SW480 (cell line): ENCODE results near the gene RUNX3.
"Not testable (repeated sequence)": the region's sequence is repeated elsewhere in the genome, so short reads cannot be mapped to it uniquely, and the experiment has no call there.

Experiments used
- DNase-seq: peaks from one replicate; pipeline ENCODE4 v3.0.0-alpha.2; 2016; ENCODE audit warnings: low spot score

The RUNX3 gene

DNA sequence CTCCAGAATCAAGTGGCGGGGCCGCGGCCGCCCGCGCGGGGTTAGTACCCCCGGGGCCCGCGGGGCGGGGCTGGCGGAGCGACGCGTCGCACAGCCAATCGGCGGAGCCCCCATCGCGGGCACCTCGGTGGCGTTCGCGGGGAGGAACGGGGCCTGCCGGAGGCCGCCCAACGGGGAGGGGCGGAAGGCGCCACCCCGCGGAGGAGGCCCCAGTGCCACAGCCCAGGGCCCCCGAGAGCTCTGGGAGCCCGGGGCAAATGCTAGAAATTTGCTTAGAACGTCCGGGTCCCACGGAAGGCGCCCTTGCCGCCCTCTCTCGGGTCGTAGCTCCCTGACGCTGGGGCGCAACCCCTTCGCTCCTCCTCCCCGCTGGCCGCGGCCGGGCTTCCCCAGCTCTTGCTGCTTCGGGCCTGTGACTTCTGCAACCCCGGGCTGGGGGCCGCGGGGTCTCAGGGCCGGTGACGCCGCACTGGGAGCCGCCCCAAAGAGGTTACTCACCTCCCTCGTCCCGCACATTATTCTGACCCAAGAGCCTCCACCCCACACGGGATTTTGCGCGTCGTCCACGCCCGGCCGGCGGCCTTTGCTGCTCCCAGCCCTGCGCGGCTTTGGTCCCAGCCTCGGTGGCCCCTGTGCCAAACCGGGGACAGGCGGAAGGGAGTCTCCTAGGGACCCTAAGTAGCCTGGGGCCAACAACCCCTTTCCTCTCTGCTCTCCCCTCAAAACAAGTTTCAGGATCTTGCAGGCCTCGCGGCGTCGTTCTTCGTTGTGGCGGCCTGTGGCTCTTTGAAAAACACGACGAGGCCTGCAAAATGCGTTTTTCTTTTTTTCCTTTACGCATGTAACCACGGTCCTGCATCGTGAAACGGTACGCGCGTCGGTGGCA, at the start of gene RUNX3:
Gene RUNX3 (minus strand): TSS at position 17 of the 886 bp plus-strand sequence. CDS start 408 bp downstream, outside the sequence.
- DNase-seq = peak; percentile 82

DNA sequence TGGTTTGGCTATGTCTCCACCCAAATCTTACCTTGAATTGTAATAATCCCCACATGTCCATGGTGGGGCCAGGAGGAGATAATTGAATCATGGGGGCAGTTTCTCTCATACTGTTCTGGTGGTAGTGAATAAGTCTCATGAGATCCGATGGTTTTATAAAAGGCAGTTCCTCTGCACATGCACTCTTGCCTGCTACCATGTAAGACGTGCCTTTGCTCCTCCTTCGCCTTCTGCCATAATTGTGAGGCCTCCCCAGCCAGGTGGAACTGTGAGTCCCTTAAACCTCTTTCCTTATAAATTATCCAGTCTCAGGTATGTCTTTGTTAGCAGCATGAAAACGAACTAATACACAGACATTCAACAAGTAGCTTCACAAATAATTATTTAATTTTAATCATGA, 49.2 kb upstream of the RUNX3 start:
- DNase-seq = not testable (repeated sequence)

DNA sequence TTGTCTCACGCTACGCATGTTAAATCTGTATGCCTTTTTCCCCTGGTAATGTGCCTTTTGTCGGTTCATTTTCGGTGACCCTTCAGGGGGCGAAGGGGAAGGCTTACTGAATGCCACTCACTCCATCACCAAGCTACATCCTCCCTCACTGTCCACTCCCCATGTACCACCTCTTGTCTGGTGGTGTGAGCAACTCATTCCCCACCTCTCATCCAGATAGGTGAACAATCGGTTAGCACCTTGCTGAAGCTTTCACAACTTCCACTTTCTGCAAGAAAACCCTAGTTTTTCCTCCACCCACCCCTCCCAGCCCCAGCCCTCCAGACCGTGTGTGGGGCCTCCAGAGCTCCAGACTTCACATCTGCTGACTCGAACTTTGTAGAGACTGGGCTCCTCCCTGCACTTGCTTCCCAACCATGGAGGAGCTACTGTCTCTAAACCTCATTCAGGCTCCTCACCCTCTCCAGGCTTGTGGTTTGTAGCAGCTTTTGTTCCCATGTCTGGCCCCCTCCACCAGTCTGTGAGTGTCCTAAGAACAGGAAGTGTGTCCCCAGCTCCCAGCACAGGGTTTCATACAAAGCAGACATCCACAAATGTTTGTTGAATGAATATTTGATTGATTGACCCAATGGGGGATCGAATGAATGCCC, 48.4 kb upstream of the RUNX3 start:
- DNase-seq = no peak

DNA sequence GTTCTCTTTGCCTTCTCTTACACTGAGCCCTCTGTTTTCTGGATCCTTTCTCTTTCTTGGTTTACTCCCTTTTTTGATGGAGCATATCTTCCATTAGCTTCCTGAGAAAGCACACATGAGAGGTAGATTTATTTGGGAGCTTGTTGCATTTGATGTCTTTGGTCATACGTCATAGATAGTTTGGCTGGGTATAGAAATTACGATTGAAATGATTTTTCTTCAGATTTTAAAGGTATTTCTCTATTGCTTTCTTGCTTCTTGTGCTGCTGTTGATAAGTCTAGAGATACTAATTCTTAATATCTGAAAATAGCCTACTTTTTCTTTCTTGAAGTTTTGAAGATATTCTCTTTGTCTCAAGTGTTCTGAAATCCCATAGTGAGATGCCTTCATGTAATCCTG, 45.3 kb upstream of the RUNX3 start:
- DNase-seq = no peak

DNA sequence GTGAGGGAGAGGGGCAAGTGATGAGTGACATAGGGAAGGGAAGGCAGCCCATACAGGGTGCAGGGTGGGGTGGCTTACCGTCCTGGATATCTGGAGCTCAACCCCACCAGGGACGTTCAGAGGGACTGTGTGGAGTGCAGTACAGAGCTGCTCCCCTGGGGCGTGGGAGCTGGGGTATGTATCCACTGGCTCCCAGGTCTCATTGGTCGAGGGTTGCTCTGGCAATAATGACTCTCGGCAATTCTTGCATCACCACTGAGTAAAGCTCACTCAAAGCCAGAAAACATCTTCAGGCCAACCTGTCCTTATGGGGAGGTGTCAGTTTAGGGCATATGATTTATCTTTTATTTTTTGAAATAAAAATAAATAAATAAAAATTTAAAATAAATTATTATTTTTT, 43.2 kb upstream of the RUNX3 start:
- no peak for DNase-seq

DNA sequence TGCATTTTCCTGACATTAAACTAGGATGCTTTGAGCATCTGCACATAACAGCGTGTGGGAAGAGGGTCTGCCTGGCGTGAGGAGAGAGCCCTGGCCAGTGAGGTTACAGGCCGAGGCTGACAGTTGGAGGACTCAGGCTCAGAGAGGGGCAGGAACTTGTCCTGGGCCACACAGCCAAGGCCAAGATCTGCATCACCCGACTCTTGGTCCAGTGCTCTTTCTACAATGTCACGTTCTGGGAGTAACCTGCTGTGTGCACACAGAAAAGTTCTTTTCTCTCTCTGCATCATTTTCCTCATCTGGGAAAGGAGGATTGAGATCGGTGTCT, 42.8 kb upstream of the RUNX3 start:
- no peak for DNase-seq

DNA sequence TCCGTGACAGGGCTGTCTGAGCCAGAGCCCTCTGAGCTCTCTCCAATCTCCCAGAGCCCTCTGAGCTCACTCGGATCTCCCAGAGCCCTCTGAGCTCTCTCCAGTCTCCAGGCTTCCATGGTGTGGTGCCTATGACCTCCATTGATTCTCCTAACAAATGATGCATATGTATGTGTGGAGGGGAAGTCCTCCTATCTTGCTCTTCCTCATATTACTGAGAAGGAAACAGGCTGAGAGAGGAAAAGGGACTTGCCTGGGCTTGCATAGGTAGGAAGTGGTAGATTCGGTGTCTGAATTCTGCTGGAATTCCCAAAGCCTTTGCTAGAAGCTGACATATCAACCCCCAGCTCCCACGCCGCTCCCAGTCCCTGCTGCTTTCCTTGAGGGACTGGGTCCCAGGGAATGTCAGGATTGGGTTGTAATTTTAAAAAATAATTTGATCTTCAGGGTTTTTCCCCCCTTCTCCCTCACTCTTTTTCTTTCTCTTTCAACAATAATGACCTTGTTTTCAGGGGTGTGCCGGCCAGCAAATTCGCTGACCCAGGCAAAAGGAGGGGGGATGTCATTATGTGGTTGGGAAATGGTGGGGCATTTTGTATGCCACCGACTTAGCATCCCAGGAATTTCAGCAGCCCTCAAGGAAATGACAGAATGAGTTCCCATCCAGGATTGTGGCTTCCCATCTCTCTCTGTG, 42.3 kb upstream of the RUNX3 start:
- DNase-seq = peak; percentile 34

DNA sequence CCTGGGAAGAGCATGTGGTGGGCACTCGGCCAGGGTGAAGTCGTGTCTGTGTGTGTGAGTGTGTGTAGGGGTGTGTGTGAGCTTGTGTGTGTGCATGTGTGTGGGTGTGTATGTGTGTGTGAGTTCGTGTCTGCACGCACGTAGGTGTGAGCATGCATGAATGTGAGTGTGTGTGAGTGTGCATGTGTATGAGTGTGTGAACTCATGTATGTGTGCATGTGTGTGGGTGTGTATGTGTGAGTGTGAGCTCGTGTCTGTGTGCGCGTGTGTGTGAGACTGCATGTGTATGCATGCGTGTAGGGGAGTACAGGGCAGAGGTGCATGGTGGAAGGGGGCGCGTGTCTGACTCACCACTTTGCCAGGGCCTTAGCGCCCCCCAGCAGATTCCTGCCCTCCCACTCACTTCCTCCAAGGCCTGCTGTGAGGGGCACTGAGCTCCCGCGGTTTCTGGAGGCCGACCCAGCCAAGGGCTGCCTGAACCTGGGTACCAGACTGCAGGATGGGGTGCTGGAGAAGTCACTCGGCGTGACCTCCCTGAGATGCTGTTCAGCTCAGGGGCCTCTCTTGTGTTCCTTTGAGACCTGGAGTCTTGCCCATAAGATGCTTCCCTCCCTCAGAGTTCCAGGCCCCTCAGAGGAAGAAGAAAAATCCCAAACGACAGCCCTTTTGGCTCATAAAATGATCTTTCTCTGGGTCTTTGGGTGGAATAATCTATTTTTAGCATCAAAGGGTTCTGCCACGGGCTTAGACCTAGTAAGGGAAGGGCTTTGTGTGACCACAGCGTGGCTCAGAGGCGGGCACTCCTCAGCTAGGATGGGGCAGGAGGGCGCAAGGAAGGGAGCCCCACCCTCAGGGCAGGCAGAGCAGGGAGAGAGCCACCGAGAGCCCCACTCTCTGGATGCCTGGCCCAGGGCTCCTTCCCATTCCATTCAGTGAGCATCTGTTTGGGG, 41.1 kb upstream of the RUNX3 start:
- DNase-seq = peak; percentile 34

DNA sequence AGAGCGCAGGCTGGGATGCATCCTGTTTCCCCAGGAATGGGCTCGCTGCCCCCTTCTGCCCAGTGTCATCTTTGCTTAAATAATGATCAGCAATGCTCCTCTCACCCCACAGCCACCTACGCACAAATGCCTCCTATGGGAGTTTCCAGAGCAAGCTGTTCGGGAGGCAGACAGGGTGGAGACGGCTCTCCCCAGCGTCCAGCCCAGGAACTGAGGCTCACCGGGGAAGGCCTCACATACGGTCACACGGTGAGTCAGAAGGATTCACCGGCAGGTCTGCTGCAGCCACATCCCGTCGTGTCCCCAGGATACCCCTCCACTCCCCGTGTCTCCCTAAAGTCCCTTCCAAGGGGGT, 40.3 kb upstream of the RUNX3 start:
- DNase-seq = peak; percentile 82

DNA sequence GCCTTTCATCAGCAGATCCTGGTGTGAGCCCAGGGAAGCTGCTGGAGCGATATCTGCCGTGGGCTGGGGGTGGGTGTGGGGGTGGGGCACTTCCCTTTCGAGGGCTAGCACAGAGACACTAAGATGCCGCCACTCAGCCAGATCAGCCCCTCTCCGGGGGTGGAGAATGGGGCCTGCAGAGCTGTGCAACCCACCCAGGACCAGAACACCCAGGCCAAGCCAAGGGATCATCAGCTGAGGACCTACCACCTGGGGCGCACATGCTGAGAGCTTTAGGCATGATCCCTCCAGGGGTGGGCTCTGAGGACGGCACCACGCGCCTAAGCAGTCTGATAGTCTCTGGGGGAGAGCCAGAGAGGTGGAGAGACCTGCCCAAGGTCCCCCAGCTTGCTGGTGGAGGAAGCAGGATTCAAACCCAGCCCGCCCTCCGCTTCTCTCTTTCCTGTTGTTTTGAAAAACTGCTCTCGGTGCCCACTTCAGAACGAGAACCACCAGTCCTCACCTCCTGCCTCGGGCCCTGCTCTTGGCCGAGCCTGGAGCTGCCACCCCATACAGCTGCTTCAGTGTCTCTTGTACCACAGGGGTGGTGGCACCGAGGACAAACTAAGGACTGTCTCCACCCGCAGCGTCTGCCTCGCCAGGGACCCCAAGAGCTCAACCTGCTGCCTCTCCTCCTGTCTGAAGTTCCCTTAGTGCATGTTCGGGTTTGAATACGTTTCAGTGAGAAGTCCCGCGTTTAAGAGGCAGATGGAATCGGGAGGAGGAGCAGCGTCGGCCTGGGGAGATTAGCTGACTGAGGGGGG, 39.7 kb upstream of the RUNX3 start:
- no peak for DNase-seq

DNA sequence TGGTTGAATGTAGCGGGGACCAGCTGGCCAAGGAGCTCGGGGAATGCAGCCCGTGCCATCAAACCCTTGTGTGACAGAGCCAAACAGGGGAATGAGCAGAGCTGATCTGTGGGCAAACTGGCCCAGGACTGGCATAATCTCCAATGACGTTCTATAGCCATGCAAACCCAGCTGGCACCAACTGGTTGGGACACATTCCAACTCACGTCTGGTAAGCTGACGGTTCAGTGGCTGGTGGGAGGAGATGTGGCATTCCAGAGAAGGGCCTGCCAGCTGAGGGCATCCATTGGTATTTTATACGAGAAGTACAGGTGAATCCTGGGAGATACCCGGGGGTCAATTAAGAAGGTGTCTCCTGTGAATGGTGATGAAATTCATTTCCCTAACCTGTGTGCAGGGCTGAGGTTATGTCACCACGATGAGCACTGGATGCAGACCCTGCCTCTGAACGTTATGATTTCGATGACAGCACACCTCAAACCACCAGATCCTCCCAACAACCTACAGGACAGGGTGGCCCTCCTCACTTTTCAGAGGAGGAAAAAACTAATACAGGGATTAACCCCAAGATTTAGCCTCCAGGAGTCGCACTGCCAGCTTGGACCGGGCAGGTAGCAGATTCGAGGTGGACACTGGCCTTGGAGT, 39.0 kb upstream of the RUNX3 start:
- peak; percentile 78 for DNase-seq

DNA sequence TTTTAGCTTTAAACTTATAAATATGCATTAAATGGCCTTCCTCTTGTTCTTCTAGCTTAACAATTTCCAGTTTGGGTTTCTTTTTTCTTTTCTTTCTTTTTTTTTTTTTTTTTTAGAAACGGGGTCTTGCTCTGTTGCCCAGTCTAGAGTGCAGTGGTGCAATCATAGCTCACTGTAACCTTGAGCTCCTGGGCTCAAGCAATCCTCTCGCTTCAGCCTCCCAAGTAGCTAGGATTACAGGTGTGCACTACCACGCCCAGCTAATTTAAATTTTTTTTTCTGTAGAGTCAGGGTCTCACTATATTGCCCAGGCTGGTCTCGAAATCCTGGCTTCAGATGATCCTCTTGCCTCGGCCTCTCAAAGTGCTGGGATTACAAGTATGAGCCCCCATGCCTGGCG, 37.9 kb upstream of the RUNX3 start:
- DNase-seq = no peak

DNA sequence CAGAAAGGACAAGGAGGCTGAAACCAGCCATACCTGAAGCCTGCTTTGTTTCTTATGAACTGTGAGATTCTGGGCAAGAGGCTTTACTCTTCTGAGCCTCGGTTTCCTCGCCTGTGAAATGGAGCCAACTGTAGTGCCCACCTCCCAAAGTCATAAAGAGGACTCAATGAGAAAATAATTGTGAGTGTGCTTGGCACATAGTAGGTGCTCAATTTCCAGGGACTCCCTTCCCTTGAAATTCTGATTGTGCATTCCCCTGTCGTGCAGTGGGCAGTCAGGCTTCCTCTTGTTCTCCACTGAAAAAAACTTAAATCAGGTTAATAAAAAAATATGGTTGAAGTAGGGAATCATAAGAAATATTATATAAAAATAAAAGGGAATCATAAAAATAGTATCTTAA, 37.5 kb upstream of the RUNX3 start:
- no peak for DNase-seq

DNA sequence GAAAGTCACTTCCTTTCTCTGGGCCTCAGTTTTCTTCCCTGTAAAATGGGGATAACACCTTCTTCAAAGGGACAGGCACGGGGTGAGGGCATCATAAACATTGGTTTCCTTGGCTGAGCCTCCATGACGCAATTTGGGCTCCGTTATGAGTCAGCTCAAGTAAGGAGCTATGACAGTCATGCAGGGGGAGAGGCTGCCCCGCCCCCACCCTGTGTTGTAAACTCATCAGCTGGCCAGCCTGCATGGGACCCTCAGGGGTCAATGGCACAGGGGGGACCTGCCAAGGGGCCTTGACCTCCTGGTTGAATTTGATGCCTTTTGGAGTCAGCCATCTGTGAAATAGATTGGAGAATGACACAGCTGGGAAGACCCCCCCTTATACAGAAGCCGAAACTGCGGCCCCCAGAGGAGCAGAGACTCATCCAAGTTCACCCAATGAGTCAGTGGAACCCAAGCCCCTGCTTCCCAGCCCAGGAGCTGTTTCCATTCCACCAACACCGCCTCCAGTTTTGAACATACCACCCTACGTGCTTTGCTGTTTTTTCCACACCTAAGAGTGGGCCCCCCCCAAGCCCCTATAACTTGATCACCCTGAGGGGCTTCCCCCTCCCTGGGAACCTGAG, 36.8 kb upstream of the RUNX3 start:
- DNase-seq = peak; percentile 59

DNA sequence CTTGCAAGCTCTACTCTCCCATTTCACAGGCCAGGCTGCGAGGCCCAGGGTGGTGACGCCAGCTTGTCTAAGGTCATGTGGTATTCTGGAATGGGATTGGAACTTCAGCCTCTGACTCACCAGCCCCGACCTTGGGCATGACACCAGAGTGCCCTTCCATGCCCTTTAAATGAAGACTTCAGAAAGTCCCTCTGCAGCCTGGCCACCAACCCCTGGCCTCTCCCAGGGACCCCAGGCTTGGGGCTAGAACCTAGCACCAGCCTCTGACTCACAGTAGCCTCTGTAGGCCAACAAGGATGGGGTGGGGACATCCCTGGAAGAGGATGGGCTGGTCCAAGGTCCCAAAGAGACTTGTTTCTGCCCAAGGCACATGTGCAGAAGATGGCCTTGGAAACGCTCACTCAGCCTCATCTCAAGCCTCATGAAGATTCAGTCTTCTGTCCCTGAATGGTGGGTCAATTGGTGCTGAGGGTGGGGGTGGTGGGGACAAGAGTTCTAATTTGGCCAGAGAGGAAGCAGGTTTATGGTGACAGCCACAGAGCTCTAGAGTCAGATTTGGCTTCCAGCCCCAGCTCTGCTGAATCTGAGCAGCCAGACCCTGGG, 36.1 kb upstream of the RUNX3 start:
- DNase-seq = no peak

DNA sequence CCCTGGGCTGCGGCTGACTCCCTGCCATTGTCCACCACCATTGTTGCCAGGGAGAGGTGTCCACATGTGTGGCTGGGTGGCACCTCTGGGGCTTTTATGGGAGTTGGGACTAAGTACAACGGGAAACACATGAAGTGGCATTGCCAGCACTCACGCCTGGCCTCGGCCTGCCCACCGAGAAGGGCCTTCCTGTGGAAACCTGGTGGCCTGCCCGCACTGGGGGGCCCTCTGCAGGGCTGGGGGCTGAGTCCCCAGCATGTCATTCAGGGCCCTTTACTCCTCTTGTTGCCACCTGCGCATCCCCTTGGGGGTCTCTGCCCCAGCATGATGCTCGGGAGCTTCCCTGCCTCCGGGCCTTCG, 35.5 kb upstream of the RUNX3 start:
- DNase-seq = no peak

DNA sequence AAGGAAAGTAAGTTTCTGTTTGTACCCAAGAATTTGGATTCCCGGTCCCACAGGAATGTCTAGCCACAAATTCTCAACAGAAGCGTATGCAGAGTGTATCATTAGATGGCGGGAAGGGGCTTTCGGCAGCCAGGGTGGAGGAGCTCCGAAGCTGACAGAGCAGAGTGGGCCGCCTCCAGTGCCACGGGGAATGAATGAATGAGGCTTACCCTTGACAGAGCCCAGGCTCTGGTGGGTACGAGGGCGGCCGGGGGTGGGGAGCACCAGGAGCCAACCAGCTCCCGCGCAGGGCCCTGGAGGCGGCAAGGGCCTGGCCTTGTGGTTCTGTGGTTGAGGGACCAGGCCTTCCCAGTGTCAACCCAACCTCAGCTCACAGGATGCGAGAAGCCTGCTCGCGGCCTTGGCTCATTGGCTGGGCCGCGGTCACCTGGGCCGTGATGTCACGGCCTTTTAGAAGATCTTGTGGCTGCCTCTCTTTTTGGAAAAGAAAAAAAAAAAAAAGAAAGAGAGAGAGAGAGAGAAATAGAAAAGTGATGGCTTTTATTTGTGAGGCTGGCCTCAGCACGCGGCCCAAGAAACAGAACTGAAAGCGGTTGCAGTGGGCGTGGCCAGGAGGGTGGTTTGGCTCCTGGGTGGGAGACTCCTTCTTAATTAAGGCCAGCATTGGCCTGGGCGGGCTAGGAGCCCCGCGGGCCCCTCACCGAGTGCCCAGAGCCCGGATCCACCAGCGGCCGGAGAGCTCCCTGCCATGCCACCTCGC, 34.9 kb upstream of the RUNX3 start:
- DNase-seq = peak; percentile 58

DNA sequence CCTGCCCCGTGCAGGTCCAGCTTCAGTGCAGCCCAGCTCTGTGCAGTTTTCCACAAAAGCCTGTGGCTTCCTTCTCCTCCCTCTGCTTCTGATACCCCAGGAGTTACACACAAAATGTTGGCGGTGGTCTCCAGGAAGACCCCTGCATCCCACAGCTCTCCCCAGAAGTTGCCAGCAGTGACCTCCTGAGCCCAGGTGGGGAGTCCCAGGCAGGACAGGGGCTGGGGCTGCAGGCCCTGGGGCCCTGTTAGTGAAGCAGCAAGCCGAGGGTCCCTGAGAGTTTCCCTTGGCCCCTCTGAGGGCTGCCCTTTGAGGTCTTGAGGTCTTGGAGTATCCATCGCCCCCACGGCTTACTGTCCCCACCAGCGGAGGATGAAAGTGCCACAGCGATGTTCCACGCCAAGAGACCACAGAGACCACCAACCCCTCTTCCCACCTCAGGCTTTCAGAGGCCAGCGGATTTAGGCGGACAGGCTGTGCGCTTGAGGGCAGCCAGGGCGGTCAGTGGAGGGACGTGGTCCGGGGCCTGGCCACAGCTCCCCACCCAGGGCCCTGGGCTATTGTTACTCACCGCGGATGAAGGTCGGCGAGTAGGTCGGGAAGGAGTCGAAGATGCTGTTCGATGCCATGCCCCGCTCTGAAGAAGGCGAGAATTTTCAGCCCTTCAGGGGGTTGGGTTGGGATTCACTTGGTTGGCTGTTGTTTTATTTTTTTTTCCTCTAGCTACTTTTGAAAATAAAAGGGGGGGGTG, 34.0 kb upstream of the RUNX3 start:
- DNase-seq = no peak
